ENCODE results near the gene RUBCN. TPM values are rescaled to one million over a fixed set of nuclear protein-coding genes. Genes with fewer than 3 reads are reported as not detected.
A peak's percentile ranks its signal among the peaks of the same experiment; 100 is the strongest.

The RUBCN gene
- total RNA-seq, 1 experiment from 2014 or later = 37.9 TPM

DNA sequence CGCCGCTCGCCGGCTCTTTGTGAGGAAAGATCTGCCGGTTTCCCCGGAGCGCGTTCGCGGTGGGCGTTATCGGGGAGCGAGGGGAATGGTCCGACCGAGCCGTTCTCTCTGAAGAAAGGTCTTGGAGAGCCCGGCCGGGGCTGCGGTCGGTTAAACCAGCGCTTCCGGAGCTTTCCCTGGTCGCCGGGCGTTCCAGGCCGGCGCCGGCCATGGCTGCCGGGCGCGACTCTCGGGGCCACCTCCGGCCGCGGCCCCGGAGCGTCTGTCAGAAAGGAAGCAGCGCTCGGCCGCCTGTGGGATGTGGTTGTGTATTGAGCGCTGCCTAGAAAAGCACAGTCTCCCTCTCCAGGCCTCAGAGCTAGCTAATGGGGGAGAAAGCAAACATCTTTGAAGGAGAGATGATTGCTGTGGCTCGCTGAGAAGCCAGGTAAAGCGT lies 13.7 kb upstream of the RUBCN start:
- Histone ChIP-seq H3K9me3 (ENCODE audit: control insufficient read depth, insufficient read depth, low read depth, low read length) (no peaks in the 10 kb centered on the region), H3K4me3 (ENCODE audit: low read depth in 2 of 2, low read length in 2 of 2) (peak overlapping the region; percentile 67 to 86), H3K4me1 (ENCODE audit: control insufficient read depth, insufficient read depth, low read length) (peaks cover 23% of the 10 kb centered on the region), H3K36me3 (ENCODE audit: control insufficient read depth, insufficient read depth, low read length) (no peaks in the 10 kb centered on the region), H3K27ac (ENCODE audit: low read length) (peak overlapping the region; percentile 78), H3K27me3 (ENCODE audit: control insufficient read depth, insufficient read depth, low read length) (no peaks in the 10 kb centered on the region)
- POLR2A ChIA-PET = no interaction called here
- DNase-seq (ENCODE audit: low read depth, low spot score) (no peak), ATAC-seq (peak; percentile 64)
- CTCF ChIA-PET = interaction anchor here (0.6 kb wide), 1 partner anchor 24 kb away, joined by 8 read pairs; no protein-coding TSS in a partner anchor
- BruUV-seq (replicated peaks) = TSS peak; percentile 66
- in situ Hi-C loops (cut with HindIII; ENCODE audit: low pct_unique_long_range_greater_than_20kb, low sequenced_read_pairs) = no loop called here
- TF ChIP-seq REST (IDR thresholded peaks at IDR 0.05; ENCODE audit: insufficient read depth in 1 of 2, low read depth in 2 of 2, low read length in 1 of 2) (no peak), TCF7L2 (IDR thresholded peaks at IDR 0.05; ENCODE audit: low read depth, low read length) (no peak), CTCF (IDR thresholded peaks at IDR 0.05) (no peak), POLR2AphosphoS5 (IDR thresholded peaks at IDR 0.05; ENCODE audit: low read depth, low read length) (no peak), SIN3A (IDR thresholded peaks at IDR 0.05; ENCODE audit: borderline replicate concordance, insufficient read depth, low read depth, low read length) (no peak)
- intact Hi-C loops (cut with micrococcal nuclease; ENCODE audit: unreplicated experiment) = no loop called here

DNA sequence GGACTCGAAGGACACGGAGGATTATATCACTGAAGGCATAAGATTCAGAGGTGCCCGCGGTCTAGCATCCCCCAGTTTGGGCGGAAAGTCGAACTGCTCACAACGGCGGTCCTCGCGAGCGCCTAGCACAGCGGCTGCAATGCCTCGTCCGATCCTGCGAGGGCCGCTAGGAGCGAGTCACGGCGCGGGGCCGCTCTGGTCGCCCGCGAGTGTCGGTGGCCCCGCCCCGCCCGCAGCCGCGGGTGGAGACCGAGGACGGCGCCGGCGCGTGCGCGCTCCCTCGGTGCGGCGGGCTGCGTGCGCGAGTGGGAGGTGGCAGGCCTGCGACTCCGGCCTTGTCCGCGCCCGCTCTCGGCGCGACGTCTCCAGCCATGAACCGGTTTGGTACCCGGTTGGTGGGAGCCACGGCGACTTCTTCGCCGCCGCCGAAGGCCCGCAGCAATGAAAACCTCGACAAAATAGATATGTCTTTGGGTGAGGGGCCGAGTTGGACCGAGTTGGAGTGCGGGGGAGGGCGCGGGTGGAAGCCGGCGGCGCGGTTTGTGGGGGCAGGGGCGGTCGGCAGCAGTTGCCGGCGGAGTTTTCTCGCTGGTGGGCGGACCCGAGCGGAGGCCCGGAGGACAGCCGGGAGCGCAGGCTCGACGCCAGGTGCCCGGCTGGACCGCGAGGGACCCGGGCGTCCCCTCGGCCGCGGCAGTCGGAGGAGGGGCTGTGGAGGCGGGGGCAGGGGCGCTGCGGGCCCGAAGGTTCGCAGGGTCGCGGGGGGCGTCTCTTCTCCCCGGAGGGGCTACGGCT lies 13.1 kb upstream of the RUBCN start, which contains the start of gene FYTTD1:
Gene FYTTD1, plus strand, starts transcription at position 283 of the 795 bp plus-strand sequence. Its CDS starts 89 bp downstream, at position 372.
- POLR2A ChIA-PET = interaction anchor here (0.5 kb wide), 1 partner anchor 20 kb away, joined by 6 read pairs; no protein-coding TSS in a partner anchor
- H3K27me3 ChIP-seq (ENCODE audit: control insufficient read depth, insufficient read depth, low read length) = no peaks in the 10 kb centered on the region
- ATAC-seq = peak; percentile 93
- TF ChIP-seq CTCF (IDR thresholded peaks at IDR 0.05) (peak; percentile 79), TCF7L2 (IDR thresholded peaks at IDR 0.05; ENCODE audit: low read depth, low read length) (no peak), POLR2AphosphoS5 (IDR thresholded peaks at IDR 0.05; ENCODE audit: low read depth, low read length) (peak; percentile 73), SIN3A (IDR thresholded peaks at IDR 0.05; ENCODE audit: borderline replicate concordance, insufficient read depth, low read depth, low read length) (peak; percentile 96; the same call in 1 of the 2 replicates), REST (IDR thresholded peaks at IDR 0.05; ENCODE audit: insufficient read depth in 1 of 2, low read depth in 2 of 2, low read length in 1 of 2) (no peak; a peak in 1 of 4 replicates)
- in situ Hi-C loops (cut with HindIII; ENCODE audit: low pct_unique_long_range_greater_than_20kb, low sequenced_read_pairs) (no loop called here), intact Hi-C loops (cut with micrococcal nuclease; ENCODE audit: unreplicated experiment) (no loop called here)
- H3K4me1 ChIP-seq (ENCODE audit: control insufficient read depth, insufficient read depth, low read length) = peaks cover 23% of the 10 kb centered on the region
- no TSS peak for BruUV-seq (replicated peaks)
- H3K9me3 ChIP-seq (ENCODE audit: control insufficient read depth, insufficient read depth, low read depth, low read length) = no peaks in the 10 kb centered on the region
- H3K4me3 ChIP-seq (ENCODE audit: low read depth in 2 of 2, low read length in 2 of 2) = peak within 1 kb of the TSS; percentile 67 to 86
- H3K36me3 ChIP-seq (ENCODE audit: control insufficient read depth, insufficient read depth, low read length) = no peaks in the 10 kb centered on the region
- no peak for DNase-seq (ENCODE audit: low read depth, low spot score)
- peak within 1 kb of the TSS; percentile 78 for H3K27ac ChIP-seq (ENCODE audit: low read length)
- CTCF ChIA-PET = interaction anchor here (0.6 kb wide), 1 partner anchor 24 kb away, joined by 8 read pairs; no protein-coding TSS in a partner anchor

All from Panc1 (cell line).